Measurements from ENCODE around the gene BCAS3. TPM values are rescaled to one million over a fixed set of nuclear protein-coding genes. Genes with fewer than 3 reads are reported as not detected.

BCAS3 gene
- total and polyA plus RNA-seq, 2 experiments from 2014 or later: 18.0 to 20.2 TPM

DNA sequence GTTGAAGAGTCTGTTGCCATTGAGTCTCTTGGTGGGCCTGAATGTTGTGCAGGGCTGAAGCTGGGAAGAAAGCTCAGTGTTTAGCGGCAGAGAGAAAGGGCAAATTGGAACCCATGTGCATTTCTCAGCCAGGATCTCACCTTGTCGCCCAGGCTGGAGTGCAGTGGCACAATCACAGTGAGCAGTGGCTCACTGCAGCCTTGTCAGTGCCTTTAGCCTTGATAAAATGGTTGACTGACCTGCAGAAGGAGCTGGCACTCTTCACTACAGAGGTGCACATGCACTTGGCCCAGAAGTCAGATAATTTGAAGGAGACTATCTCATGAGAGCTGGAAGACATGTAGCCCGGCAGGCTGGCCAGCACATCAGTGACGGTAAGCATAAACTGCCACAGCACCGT, 597.7 kb downstream of the BCAS3 start:
- Histone ChIP-seq H3K36me3 (ENCODE audit: low read depth) (no peaks in the 10 kb centered on the region), H3K27ac (no peak overlapping the region), H3K9ac (no peak overlapping the region), H3K4me1 (ENCODE audit: insufficient read depth) (peaks cover 13% of the 10 kb centered on the region), H3K27me3 (replicated peaks; ENCODE audit: insufficient read depth) (no peaks in the 10 kb centered on the region), H3K9me3 (ENCODE audit: low read depth) (no peaks in the 10 kb centered on the region), H3F3A (ENCODE audit: insufficient read depth) (peaks cover 6% of the 10 kb centered on the region; the same call in 1 of the 2 replicates), H4K20me1 (ENCODE audit: insufficient read depth) (no peaks in the 10 kb centered on the region), H2AFZ (no peak overlapping the region), H3K9me2 (ENCODE audit: insufficient read depth) (no peaks in the 10 kb centered on the region), H3K4me3 (no peak overlapping the region), H3K79me2 (ENCODE audit: insufficient read depth) (no peaks in the 10 kb centered on the region), H3K4me2 (ENCODE audit: unreplicated experiment) (no peak overlapping the region)
- no peak for DNase-seq
- 92 to 95% methylated on average over 5 of the region's 5 CpGs for WGBS, 2 experiments (ENCODE audit: low coverage in 1 of 2, low lambda C conversion rate in 2 of 2, missing lambda C conversion rate in 2 of 2)
- in situ Hi-C loops (cut with MboI): no loop called here
- no peak for TF ChIP-seq EZH2phosphoT487 (IDR thresholded peaks at IDR 0.05; ENCODE audit: insufficient read depth, low read depth)
- no peak for TF ChIP-seq EZH2 (IDR thresholded peaks at IDR 0.05; ENCODE audit: insufficient read depth, poor library complexity, severe bottlenecking)

DNA sequence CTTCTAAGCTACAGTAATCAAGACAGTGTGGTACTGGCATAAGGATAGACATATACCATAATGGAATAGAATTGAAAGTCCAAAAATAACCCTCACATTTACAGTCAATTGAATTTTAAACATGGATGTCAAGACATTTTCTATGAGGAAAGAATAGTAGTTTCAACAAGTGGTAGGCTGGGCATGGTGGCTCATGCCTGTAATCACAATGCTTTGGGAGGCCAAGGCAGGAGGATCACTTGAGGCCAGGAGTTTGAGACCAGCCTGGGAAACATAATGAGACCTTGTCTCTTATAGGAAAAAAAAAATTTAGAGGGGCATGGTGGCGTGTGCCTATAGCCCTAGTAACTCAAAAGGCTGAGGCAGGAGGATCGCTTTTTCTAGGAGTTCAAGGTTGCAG, 599.2 kb downstream of the BCAS3 start:
- Histone ChIP-seq H3F3A (ENCODE audit: insufficient read depth) (peaks cover 7% of the 10 kb centered on the region; the same call in 1 of the 2 replicates), H3K4me2 (ENCODE audit: unreplicated experiment) (no peak overlapping the region), H3K79me2 (ENCODE audit: insufficient read depth) (no peaks in the 10 kb centered on the region), H3K27ac (no peak overlapping the region), H3K9me3 (ENCODE audit: low read depth) (no peaks in the 10 kb centered on the region), H4K20me1 (ENCODE audit: insufficient read depth) (no peaks in the 10 kb centered on the region), H3K36me3 (ENCODE audit: low read depth) (no peaks in the 10 kb centered on the region), H3K27me3 (replicated peaks; ENCODE audit: insufficient read depth) (no peaks in the 10 kb centered on the region), H2AFZ (no peak overlapping the region), H3K9ac (no peak overlapping the region), H3K9me2 (ENCODE audit: insufficient read depth) (no peaks in the 10 kb centered on the region), H3K4me1 (ENCODE audit: insufficient read depth) (peaks cover 16% of the 10 kb centered on the region), H3K4me3 (no peak overlapping the region)
- in situ Hi-C loops (cut with MboI): no loop called here
- WGBS, 2 experiments (ENCODE audit: low coverage in 1 of 2, low lambda C conversion rate in 2 of 2, missing lambda C conversion rate in 2 of 2): 95 to 97% methylated on average over 2 of the region's 2 CpGs
- TF ChIP-seq EZH2 (IDR thresholded peaks at IDR 0.05; ENCODE audit: insufficient read depth, poor library complexity, severe bottlenecking) (no peak), EZH2phosphoT487 (IDR thresholded peaks at IDR 0.05; ENCODE audit: insufficient read depth, low read depth) (no peak)
- no peak for DNase-seq

GRCh38 chr17:61279476-61280145, 602.0 kb downstream of the BCAS3 start:
- Histone ChIP-seq H3K36me3 (ENCODE audit: low read depth) (no peaks in the 10 kb centered on the region), H3K4me2 (ENCODE audit: unreplicated experiment) (no peak overlapping the region), H4K20me1 (ENCODE audit: insufficient read depth) (no peaks in the 10 kb centered on the region), H3K9me2 (ENCODE audit: insufficient read depth) (no peaks in the 10 kb centered on the region), H3K27me3 (replicated peaks; ENCODE audit: insufficient read depth) (no peaks in the 10 kb centered on the region), H2AFZ (no peak overlapping the region), H3K4me3 (no peak overlapping the region), H3K9me3 (ENCODE audit: low read depth) (no peaks in the 10 kb centered on the region), H3K27ac (peak overlapping the region; percentile 9; the same call in 1 of the 2 replicates), H3K4me1 (ENCODE audit: insufficient read depth) (peaks cover 26% of the 10 kb centered on the region), H3K9ac (no peak overlapping the region), H3K79me2 (ENCODE audit: insufficient read depth) (no peaks in the 10 kb centered on the region), H3F3A (ENCODE audit: insufficient read depth) (peaks cover 17% of the 10 kb centered on the region)
- peak; percentile 51 for DNase-seq
- 93 to 100% methylated on average over 1 of the region's 1 CpG for WGBS, 2 experiments (ENCODE audit: low coverage in 1 of 2, low lambda C conversion rate in 2 of 2, missing lambda C conversion rate in 2 of 2)
- in situ Hi-C loops (cut with MboI): no loop called here
- no peak for TF ChIP-seq EZH2phosphoT487 (IDR thresholded peaks at IDR 0.05; ENCODE audit: insufficient read depth, low read depth)
- no peak for TF ChIP-seq EZH2 (IDR thresholded peaks at IDR 0.05; ENCODE audit: insufficient read depth, poor library complexity, severe bottlenecking)

- Histone ChIP-seq H2AFZ (no peak overlapping the region), H4K20me1 (ENCODE audit: insufficient read depth) (no peaks in the 10 kb centered on the region), H3K27ac (no peak overlapping the region), H3K4me3 (no peak overlapping the region), H3K4me1 (ENCODE audit: insufficient read depth) (peaks cover 33% of the 10 kb centered on the region), H3F3A (ENCODE audit: insufficient read depth) (peaks cover 24% of the 10 kb centered on the region), H3K4me2 (ENCODE audit: unreplicated experiment) (no peak overlapping the region), H3K36me3 (ENCODE audit: low read depth) (no peaks in the 10 kb centered on the region), H3K9me2 (ENCODE audit: insufficient read depth) (no peaks in the 10 kb centered on the region), H3K9ac (no peak overlapping the region), H3K9me3 (ENCODE audit: low read depth) (no peaks in the 10 kb centered on the region), H3K79me2 (ENCODE audit: insufficient read depth) (no peaks in the 10 kb centered on the region), H3K27me3 (replicated peaks; ENCODE audit: insufficient read depth) (no peaks in the 10 kb centered on the region)
- in situ Hi-C loops (cut with MboI): no loop called here
- DNase-seq: peak; percentile 25
- TF ChIP-seq EZH2 (IDR thresholded peaks at IDR 0.05; ENCODE audit: insufficient read depth, poor library complexity, severe bottlenecking): no peak
- no peak for TF ChIP-seq EZH2phosphoT487 (IDR thresholded peaks at IDR 0.05; ENCODE audit: insufficient read depth, low read depth)
These were observed 602.7 kb downstream of the BCAS3 start for GRCh38 chr17:61280338-61280737.
